Measurements from ENCODE around the gene GPX7. TPM values are rescaled to one million over a fixed set of nuclear protein-coding genes. Genes with fewer than 3 reads are reported as not detected.

Gene GPX7
- polyA plus RNA-seq, 5 donors, result 71.9 to 104 (median 83.7) TPM

Other genes starting within 250 kb of the GPX7 start
- 10 to 100 TPM; 27.6 to 35.6 (median 30.1) TPM for gene CC2D1B, start 236.2 kb upstream of the GPX7 start, polyA plus RNA-seq (ENCODE audit: insufficient read depth in 1 of 5, insufficient read length in 5 of 5, low replicate concordance in 1 of 5)
- gene ORC1, start 197.9 kb upstream of the GPX7 start, polyA plus RNA-seq (ENCODE audit: insufficient read depth in 1 of 5, insufficient read length in 5 of 5, low replicate concordance in 1 of 5), result 1 to 10 TPM; 5.2 to 8.2 (median 7.9) TPM
- 10 to 100 TPM; 65.9 to 86.6 (median 81.2) TPM for gene PRPF38A, start 197.8 kb upstream of the GPX7 start, polyA plus RNA-seq (ENCODE audit: insufficient read depth in 1 of 5, insufficient read length in 5 of 5, low replicate concordance in 1 of 5)
- 100 to 1,000 TPM in 4 of 5 donors, 10 to 100 TPM in 1; 98.5 to 122 (median 116) TPM for gene TUT4, start 49.3 kb upstream of the GPX7 start, polyA plus RNA-seq (ENCODE audit: insufficient read depth in 1 of 5, insufficient read length in 5 of 5, low replicate concordance in 1 of 5)
- gene SHISAL2A, start 30.8 kb downstream of the GPX7 start, polyA plus RNA-seq (ENCODE audit: insufficient read depth in 1 of 5, insufficient read length in 5 of 5, low replicate concordance in 1 of 5), result 1 to 10 TPM in 2 of 5 donors, under 1 TPM in 3; 0.63 to 1.1 (median 0.76) TPM
- gene COA7, start 96.0 kb downstream of the GPX7 start, polyA plus RNA-seq (ENCODE audit: insufficient read depth in 1 of 5, insufficient read length in 5 of 5, low replicate concordance in 1 of 5), result 10 to 100 TPM; 10.2 to 14.0 (median 12.2) TPM
- 10 to 100 TPM; 20.7 to 28.2 (median 25.0) TPM for gene ZYG11B, start 124.1 kb downstream of the GPX7 start, polyA plus RNA-seq (ENCODE audit: insufficient read depth in 1 of 5, insufficient read length in 5 of 5, low replicate concordance in 1 of 5)
- under 1 TPM; 0.10 to 0.16 (median 0.14) TPM for gene ZYG11A, start 240.4 kb downstream of the GPX7 start, polyA plus RNA-seq (ENCODE audit: insufficient read depth in 1 of 5, insufficient read length in 5 of 5, low replicate concordance in 1 of 5)